Stimulated activated CD4-positive, alpha-beta T cell treated with anti-CD3 and anti-CD28 coated beads, TNF-alpha, amount 100 ng/mL, for 24 hours (primary cell): ENCODE results near the gene FSTL5.

Experiments
- DNase-seq, 3 experiments: peaks; one replicate each; pipeline ENCODE4 v3.0.0-alpha.2; 2020; ENCODE audit warnings: low read depth in 3 of 3

The FSTL5 gene

GRCh38 chr4:161936625-161937550 lies 226.9 kb downstream of the FSTL5 start:
- no peak for DNase-seq

GRCh38 chr4:161931089-161931488 lies 232.7 kb downstream of the FSTL5 start:
- no peak for DNase-seq

DNA sequence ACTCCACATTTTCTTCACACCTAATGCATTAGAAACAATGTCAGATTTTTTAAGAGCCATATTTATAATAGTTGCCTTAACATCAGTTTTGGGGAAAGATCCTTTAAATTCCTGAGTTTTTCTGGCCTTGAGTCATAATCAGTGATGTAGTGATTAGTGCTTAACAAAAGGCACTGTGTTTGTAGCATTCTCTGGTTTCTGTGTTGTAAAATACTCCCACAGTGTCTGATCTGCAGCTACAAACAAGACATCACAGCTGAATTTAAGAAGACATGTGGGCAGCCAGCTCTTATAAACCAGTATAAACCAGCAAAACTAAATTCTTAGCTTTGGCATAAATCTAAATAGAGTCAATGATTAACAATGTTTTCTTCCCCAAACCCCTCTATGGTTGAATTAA lies 233.8 kb downstream of the FSTL5 start:
- no peak for DNase-seq

- no peak for DNase-seq
Observed at GRCh38 chr4:161926033-161926828, 237.6 kb downstream of the FSTL5 start.

DNA sequence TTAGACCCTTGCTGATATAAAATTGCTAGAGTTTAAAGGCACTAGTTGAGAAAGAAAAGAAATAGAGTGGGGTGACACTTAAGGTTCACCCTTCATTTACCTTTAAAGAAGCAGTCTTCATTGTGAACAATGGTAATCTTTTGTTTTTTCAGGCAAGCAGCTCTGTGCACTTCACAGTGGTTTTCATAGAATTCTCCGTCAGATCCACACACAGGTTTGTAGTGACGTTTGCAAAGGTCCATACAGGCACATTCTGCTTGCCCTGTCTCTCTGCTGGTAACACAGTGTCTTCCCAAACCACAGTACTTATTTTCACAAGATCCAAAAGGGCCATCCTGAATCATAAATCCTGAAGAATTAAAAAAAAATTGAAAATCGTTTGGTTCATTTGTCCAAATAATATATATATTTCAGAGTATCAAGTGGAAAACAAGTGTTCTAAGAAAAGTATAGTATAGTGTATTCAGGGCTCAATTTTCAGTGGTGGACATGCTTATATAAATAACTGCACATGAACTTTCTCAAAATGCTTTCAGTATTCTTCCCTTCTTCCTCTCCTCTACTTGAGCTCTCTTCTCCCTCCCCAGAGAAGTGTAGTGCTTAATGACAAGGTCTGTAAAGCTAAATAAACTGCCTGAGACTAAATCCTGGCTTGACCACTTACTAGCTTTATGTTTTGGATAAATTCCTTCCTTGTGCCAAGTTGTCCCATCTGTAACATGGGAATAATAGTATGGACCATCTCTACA lies 243.3 kb downstream of the FSTL5 start:
- DNase-seq, result no peak

- no peak for DNase-seq
Observed at GRCh38 chr4:161919442-161920220, 244.2 kb downstream of the FSTL5 start.

DNA sequence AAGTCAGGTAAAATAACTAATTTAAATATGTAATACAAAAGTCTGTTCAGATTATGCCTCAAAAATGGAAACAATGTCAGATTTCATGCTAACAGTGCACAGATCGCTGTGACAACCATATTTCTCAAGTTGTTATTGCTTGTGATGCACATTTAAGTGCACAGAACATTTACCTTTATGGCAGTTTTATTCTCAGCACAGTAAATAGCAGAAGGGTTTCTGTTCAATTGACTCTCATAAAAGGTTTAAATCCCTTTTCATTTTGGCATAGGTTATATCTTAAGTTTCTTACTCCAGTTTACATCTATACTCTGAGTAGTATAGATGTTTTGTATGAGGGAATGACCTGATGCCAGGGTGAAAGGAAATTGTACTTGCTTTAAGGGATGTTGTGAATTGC lies 247.8 kb downstream of the FSTL5 start:
- no peak for DNase-seq

GRCh38 chr4:161907590-161907955 lies 256.2 kb downstream of the FSTL5 start:
- DNase-seq, result no peak

- DNase-seq, result no peak
Observed at GRCh38 chr4:161906836-161907589, 256.8 kb downstream of the FSTL5 start.

DNA sequence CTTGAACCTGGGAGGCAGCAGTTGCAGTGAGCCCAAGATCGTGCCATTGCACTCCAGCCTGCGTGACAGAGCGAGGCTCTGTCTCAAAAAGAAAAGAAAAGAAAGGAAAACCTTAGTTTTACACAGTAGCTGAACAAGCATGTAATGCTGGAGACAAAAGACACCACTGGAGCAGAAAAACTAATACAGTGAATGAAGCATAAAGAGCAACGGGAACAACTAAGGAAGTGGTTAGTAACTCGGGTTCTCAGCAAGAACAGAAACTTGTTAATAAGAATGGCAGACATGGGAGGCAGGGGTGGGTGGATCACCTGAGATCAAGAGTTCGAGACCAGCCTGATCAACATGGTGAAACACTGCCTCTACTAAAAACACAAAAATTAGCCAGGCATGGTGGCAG lies 263.7 kb downstream of the FSTL5 start:
- no peak for DNase-seq

GRCh38 chr4:161894493-161895167 lies 269.2 kb downstream of the FSTL5 start:
- no peak for DNase-seq

DNA sequence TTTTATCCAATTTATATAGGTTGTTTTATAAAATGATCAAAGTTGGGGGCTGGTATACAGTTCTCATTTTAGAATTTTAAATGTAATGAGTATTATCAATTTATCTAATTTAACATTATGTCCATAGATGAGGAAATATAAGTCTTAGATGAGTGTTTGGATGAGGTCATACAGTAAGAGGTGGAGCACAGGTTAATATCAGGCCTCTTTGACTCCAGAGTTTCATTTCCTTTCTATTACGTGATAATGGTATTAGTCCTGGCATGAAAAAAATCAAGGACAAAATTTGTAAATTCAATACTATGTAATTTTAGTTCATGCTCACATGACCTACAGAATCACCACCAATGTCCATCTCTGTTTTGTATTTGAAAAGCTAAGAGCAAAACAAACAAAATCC lies 269.8 kb downstream of the FSTL5 start:
- no peak for DNase-seq

GRCh38 chr4:161893566-161893965 lies 270.2 kb downstream of the FSTL5 start:
- DNase-seq, result no peak

- DNase-seq, result no peak
Observed at GRCh38 chr4:161892951-161893350, 270.8 kb downstream of the FSTL5 start.

DNA sequence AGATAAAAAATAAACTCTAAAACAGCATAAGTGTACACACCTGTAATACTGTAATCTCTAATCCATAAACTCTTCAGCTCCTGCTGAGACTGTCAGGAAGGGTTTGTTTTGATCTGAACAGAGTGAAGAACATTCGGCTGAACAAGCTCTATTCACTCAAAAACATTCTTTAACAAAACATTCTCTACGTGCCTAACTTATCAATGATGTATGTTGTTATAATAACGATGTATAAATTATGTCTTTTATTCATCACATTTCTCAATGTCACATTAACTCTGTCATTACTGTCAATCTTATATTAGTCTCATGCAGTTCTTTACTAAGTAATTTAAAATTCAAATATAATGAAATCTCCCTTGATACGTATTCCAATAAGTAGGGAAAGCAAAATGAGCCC lies 280.6 kb downstream of the FSTL5 start:
- no peak for DNase-seq

GRCh38 chr4:161881370-161881769 lies 282.4 kb downstream of the FSTL5 start:
- no peak for DNase-seq

DNA sequence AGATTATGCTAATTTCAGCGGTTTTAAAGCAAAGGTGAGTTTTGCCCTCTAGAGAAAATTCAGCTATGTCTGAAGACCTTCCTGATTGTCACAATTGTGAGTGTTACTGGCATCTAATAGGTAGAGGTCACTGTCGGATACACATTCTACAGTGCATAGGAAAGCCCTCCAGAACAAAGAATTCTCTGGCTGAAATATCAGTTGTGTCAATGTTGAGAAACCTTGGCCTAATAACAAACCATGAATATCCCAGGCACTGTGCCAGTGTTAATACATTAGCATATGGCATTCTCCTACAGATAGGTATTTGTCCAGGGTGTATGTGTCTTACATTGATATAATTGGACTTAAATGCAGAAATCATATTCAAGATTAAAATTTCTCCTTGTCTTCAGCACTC lies 294.3 kb downstream of the FSTL5 start:
- no peak for DNase-seq

DNA sequence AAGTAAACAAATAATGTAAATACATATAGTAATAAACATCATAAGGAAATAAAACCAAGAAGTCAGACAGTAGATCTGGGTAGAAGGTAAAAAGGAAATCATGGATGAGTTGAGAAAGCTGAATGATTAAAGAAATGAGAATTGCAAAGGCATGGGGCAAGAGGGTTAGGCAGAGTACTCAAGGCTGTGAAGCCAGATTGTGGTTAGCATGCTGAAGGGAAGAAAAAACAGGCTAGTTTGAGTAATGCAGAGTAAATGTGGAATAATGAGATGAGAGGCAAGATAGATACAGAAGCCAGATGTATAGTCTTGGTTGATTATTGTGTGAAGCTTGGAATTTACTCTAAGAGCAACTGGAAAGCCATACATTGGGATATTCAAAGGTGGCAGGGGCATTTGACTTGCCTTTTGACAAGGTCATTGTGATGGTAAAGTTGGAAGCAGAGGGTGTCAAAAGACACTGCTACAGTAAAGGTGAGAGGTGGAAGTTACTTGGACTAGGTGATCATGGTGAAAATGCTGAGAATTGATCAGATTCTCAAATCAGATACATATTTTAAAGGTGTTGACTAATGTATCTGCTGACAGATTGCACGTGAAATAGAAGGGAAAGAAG lies 307.0 kb downstream of the FSTL5 start:
- DNase-seq, result no peak

DNA sequence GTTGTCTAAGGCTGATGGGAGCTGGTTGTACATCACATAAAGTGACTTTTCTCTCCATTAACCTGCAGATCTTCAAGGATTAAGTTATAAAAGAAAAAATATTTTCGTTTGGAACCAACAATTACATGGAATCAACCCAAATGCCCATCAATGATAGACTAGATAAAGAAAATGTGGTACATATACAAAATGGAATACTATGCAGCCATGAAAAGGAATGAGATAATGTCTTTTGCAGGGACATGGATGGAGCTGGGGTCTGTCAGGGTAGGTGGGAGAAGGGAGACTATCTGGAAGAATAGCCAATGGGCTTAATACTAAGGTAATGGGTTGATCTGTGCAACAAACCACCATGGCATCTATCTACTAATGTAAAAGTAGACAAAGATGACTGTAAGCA lies 313.2 kb downstream of the FSTL5 start:
- DNase-seq, result no peak

DNA sequence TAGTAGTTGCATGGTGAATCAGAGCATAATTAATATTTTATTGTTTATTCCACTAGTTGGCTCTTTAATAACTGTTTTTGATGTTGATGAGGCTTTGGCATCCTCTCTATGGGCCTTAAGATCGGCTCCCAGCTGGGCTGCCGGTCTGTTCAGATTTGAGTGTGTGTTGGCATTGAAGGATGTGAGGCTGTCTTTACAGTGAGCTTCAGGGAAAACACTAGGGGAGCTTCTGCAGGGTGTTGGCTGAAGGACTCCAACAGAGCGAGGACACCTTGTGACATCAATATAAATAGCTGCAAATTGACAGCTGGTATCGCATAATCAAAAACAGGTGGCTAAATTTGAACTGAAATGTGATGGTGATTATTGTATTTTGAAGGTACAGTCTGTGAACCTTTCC lies 322.0 kb downstream of the FSTL5 start:
- no peak for DNase-seq
